NT2/D1 (cell line): ENCODE data around the gene TMEM131.

ENCODE experiments used
- DNase-seq: peaks from one replicate; pipeline ENCODE4 v3.0.0-alpha.2; 2011; ENCODE audit warnings: low read depth, low spot score
- H3K27me3 ChIP-seq: 2 replicates; pipeline ENCODE4 v1.6.0; 2011; ENCODE audit warnings: mild to moderate bottlenecking; ENCODE audit not compliant: insufficient read length, insufficient read depth
- H3K36me3 ChIP-seq: 2 replicates; pipeline ENCODE4 v1.6.1; 2011; ENCODE audit warnings: mild to moderate bottlenecking, low read length, mixed read lengths; ENCODE audit not compliant: insufficient read depth, insufficient read length
- H3K4me1 ChIP-seq: 2 replicates; pipeline ENCODE4 v1.5.1; 2011; ENCODE audit not compliant: insufficient read depth, insufficient read length
- H3K4me3 ChIP-seq: 2 replicates; pipeline ENCODE4 v1.5.1; 2011; ENCODE audit warnings: low read depth; ENCODE audit not compliant: insufficient read length
- H3K9ac ChIP-seq: 2 replicates; pipeline ENCODE4 v1.6.0; 2011; ENCODE audit warnings: low read depth; ENCODE audit not compliant: insufficient read length
- H3K9me3 ChIP-seq: 2 replicates; pipeline ENCODE4 v1.5.1; 2011; ENCODE audit warnings: mild to moderate bottlenecking, low read length; ENCODE audit not compliant: insufficient read depth
- SUZ12 ChIP-seq: IDR thresholded peaks from 2 replicates; pipeline ENCODE4 v1.6.1; 2011; ENCODE audit not compliant: insufficient read length, insufficient read depth; ENCODE audit errors: extremely low read depth
- YY1 ChIP-seq: IDR thresholded peaks from 2 replicates; pipeline ENCODE4 v1.6.1; 2011; ENCODE audit not compliant: insufficient read length, insufficient read depth
- ZNF274 ChIP-seq: IDR thresholded peaks from 2 replicates; pipeline ENCODE4 v1.6.1; 2011; ENCODE audit warnings: mild to moderate bottlenecking, low read depth, low read length

TMEM131 gene

DNA sequence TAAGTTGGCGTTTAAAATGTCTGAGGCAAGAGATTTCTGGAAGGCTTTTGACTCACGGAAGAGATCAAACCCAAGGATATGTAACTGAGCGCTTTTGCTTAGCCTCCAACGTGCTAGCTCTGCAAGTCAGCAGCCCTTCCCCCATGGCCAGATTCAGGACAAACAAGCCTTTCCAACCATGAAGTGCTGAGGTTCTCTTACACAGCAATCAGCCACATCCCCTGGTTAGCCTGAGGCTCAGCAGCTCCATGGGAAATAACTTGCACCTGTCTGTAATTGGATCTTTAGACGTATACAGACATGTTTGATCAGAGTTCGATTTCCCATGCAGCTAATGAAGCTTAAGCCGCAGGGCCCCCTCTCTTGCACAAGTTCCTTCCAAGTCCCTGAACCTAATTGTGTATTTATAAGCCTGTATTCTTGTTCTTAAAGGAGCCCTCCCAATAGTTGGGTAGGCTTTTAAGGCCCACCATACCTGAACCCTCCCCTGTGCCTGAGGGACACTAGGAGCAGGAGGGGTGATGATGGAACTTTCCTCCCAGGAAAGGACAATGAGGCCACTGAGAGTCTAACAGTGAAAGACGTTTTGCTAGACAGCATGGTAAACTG is 2.1 kb upstream of the TMEM131 start:
- Histone ChIP-seq H3K9me3 (no peaks in the 10 kb centered on the region), H3K36me3 (no peaks in the 10 kb centered on the region), H3K27me3 (no peaks in the 10 kb centered on the region), H3K9ac (no peak overlapping the region), H3K4me1 (no peaks in the 10 kb centered on the region), H3K4me3 (no peak overlapping the region)
- no peak for DNase-seq
- TF ChIP-seq YY1 = no peak
- no peak for TF ChIP-seq SUZ12
- TF ChIP-seq ZNF274 = no peak

DNA sequence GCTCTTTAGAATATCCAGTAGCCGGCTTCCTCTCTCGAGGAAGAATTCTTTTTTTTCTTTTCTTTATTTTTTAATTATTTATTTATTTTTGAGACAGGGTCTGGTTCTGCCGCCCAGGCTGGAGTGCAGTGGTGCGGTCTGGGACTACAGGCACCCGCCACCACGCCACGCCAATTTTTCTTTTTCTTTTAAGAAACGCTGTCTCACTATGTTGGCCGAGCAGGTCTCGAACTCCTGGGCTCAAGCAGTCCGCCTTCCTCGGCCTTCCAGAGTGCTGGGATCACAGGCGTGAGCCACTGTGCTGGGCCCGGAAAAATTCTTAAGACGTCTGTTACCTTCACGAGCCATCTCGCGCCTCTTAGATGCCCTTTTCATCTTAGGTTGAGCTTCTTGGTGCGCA is 931 bp upstream of the TMEM131 start:
- DNase-seq = no peak
- peak overlapping the region; percentile 81 for H3K9ac ChIP-seq

DNA sequence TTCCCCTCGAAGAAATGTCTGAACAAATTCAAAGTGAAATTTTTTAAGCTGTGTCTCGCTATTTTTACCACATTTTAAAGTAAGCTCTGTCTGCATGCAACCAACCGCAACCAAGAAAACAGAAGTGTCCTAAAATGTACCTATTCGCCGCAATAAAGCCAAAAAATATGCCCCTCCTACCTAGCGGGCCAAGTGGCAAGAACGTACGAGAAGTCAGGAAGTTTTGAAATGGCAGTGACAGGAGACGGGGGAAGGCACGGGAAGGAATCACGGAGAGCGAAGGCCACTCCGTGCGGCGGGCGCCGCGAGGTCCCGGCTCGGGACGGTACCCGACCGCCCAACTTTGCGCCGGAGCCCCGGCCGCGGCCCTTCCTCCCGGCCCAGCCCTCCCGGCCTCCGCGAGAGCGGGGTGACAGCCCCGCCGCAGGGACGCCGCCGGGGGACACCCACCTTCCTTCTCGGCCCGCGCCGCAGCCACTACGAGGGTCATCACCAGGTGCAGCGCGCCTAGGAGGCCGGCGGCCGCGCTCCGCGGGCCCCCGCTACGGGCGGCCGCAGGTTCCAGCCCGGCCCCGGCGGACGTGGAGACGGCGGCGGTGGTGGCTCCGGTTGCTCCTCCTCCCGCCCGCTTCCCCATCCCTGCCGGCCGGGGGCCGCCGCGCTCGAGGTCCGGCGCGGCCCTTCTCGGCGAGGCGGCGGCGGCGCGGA is 568 bp downstream of the TMEM131 start:
- H3K27me3 ChIP-seq = no peaks in the 10 kb centered on the region
- peak; percentile 22 for DNase-seq
- H3K4me1 ChIP-seq = no peaks in the 10 kb centered on the region
- peak overlapping the region; percentile 84 for H3K4me3 ChIP-seq
- no peak for TF ChIP-seq YY1
- no peak for TF ChIP-seq ZNF274
- TF ChIP-seq SUZ12 = no peak
- peak overlapping the region; percentile 93 for H3K9ac ChIP-seq
- H3K9me3 ChIP-seq = no peaks in the 10 kb centered on the region
- no peaks in the 10 kb centered on the region for H3K36me3 ChIP-seq

More for the DNA sequence above, 931 bp upstream of the TMEM131 start:
- H3K36me3 ChIP-seq = no peaks in the 10 kb centered on the region
- no peaks in the 10 kb centered on the region for H3K9me3 ChIP-seq
- H3K4me3 ChIP-seq = peak overlapping the region; percentile 84
- H3K4me1 ChIP-seq = no peaks in the 10 kb centered on the region
- TF ChIP-seq YY1 (no peak), SUZ12 (no peak), ZNF274 (no peak)
- no peaks in the 10 kb centered on the region for H3K27me3 ChIP-seq

GRCh38 chr2:97994476-97994875 is 1.3 kb downstream of the TMEM131 start:
- DNase-seq = no peak
- Histone ChIP-seq H3K9ac (peak overlapping the region; percentile 93), H3K4me1 (no peaks in the 10 kb centered on the region)

DNA sequence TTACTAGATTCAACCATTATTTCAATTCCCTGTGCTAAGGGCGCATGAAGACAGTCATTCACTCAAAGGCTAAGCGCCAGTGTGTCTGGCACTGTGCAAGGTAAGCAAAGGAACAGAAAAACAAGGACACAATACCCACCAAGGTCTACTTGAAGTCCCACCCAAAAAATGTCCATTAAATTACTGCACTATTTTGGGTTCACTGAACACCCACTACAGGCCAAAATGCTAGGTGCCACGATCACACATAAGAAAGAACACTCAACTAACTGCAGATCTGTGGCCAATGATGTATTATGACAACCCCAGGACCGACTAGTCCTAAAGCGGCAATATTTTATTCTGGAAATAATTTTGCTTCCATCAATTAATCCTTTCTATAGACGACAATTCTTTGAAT is 1.8 kb downstream of the TMEM131 start:
- no peak for DNase-seq
- Histone ChIP-seq H3K4me1 (no peaks in the 10 kb centered on the region), H3K9ac (no peak overlapping the region), H3K36me3 (no peaks in the 10 kb centered on the region), H3K9me3 (0 out of 2 replicates have a peak, but pooled peaks cover under 1% of the 10 kb centered on the region), H3K4me3 (peak overlapping the region; percentile 84), H3K27me3 (no peaks in the 10 kb centered on the region)
- TF ChIP-seq ZNF274 (no peak), YY1 (no peak), SUZ12 (no peak)

More at GRCh38 chr2:97994476-97994875, 1.3 kb downstream of the TMEM131 start:
- Histone ChIP-seq H3K27me3 (no peaks in the 10 kb centered on the region), H3K36me3 (no peaks in the 10 kb centered on the region), H3K9me3 (no peaks in the 10 kb centered on the region), H3K4me3 (peak overlapping the region; percentile 84)
- no peak for TF ChIP-seq ZNF274
- TF ChIP-seq YY1 = no peak
- no peak for TF ChIP-seq SUZ12

- no peak overlapping the region for H3K4me3 ChIP-seq
- no peaks in the 10 kb centered on the region for H3K36me3 ChIP-seq
- no peaks in the 10 kb centered on the region for H3K27me3 ChIP-seq
- peaks cover 7% of the 10 kb centered on the region; the same call in 1 of the 2 replicates for H3K9me3 ChIP-seq
- TF ChIP-seq SUZ12 (no peak), YY1 (no peak), ZNF274 (no peak)
- H3K9ac ChIP-seq = no peak overlapping the region
- DNase-seq = no peak
- H3K4me1 ChIP-seq = no peaks in the 10 kb centered on the region
Measured at GRCh38 chr2:97992836-97993825, 2.6 kb downstream of the TMEM131 start.
